Memory B cell (primary cell): ENCODE data around the gene SLIT3.

Source experiments
- ATAC-seq: fragments of 150-1000 bp; cut with Tn5 transposase; 2 replicates; pipeline ENCODE4 v1.10.0; 2021; ENCODE audit warnings: low read depth, mild to moderate bottlenecking, moderate library complexity
- DNase-seq, 2 donors: peaks; one replicate each; pipeline ENCODE4 v3.0.0; 2022; ENCODE audit warnings: low spot score in 2 of 2
- H3K27ac Mint-ChIP-seq: one replicate; pipeline ENCODE4 v1.8.0; 2022; ENCODE audit warnings: mild to moderate bottlenecking, moderate library complexity, mixed read lengths
- H3K27me3 Mint-ChIP-seq: one replicate; pipeline ENCODE4 v1.8.0; 2022; ENCODE audit warnings: mixed read lengths
- H3K36me3 Mint-ChIP-seq: one replicate; pipeline ENCODE4 v1.8.0; 2022; ENCODE audit warnings: mild to moderate bottlenecking, mixed read lengths
- H3K4me1 Mint-ChIP-seq: one replicate; pipeline ENCODE4 v1.8.0; 2022; ENCODE audit warnings: mixed read lengths
- H3K4me3 Mint-ChIP-seq: one replicate; pipeline ENCODE4 v1.8.0; 2022; ENCODE audit warnings: mild to moderate bottlenecking, moderate library complexity, mixed read lengths
- H3K9me3 Mint-ChIP-seq: one replicate; pipeline ENCODE4 v1.8.0; 2022; ENCODE audit warnings: mixed read lengths

The SLIT3 gene

DNA sequence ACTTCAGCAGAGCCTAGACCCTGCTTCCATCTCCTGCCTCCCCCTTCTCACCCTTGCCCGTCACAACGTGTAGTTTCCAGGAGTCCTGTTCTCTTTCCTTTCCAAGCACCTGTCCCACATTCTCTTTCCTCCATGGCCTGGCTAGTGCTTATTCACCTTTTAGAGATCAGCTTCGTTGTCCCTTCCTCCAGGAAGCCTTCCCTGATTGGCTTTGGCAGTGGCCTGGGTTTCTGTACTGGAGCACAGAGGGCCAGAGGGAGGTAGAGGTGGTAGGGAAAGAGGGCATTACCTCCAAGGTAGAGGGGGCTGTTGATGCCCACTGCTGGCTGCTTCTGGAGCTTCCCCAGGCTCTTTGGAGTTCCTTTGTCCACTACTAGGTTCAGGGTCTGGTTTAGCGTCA lies 628.1 kb downstream of the SLIT3 start:
- Mint-ChIP-seq H3K27me3 (peaks cover 5% of the 10 kb centered on the region), H3K4me1 (no peaks in the 10 kb centered on the region), H3K4me3 (no peak overlapping the region), H3K36me3 (no peaks in the 10 kb centered on the region), H3K27ac (no peak overlapping the region), H3K9me3 (no peaks in the 10 kb centered on the region)
- DNase-seq (no peak), ATAC-seq (no peak)

DNA sequence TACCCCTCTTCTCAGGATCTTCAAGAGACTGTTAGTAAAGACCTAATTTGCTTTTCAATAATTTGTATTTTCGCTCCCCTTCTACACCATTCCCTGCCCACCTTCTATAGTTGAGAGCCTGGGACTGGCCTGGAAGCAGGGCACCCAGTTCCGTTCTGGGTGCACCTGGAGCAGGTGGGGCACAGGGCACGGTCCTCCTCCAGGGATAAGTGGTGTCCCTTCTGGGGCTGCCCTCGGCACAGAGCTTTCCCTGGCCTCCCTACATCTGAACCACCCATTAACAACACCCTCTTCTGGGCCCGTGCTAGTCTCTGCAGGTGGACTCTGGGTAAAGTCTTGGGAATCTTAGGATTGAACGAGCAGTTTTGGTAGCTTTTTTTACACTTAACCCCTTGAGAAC lies 628.9 kb downstream of the SLIT3 start:
- ATAC-seq (no peak), DNase-seq (no peak)
- H3K27me3 Mint-ChIP-seq = peaks cover 5% of the 10 kb centered on the region
- no peaks in the 10 kb centered on the region for H3K9me3 Mint-ChIP-seq
- no peak overlapping the region for H3K27ac Mint-ChIP-seq
- no peaks in the 10 kb centered on the region for H3K36me3 Mint-ChIP-seq
- H3K4me3 Mint-ChIP-seq = no peak overlapping the region
- H3K4me1 Mint-ChIP-seq = no peaks in the 10 kb centered on the region

DNA sequence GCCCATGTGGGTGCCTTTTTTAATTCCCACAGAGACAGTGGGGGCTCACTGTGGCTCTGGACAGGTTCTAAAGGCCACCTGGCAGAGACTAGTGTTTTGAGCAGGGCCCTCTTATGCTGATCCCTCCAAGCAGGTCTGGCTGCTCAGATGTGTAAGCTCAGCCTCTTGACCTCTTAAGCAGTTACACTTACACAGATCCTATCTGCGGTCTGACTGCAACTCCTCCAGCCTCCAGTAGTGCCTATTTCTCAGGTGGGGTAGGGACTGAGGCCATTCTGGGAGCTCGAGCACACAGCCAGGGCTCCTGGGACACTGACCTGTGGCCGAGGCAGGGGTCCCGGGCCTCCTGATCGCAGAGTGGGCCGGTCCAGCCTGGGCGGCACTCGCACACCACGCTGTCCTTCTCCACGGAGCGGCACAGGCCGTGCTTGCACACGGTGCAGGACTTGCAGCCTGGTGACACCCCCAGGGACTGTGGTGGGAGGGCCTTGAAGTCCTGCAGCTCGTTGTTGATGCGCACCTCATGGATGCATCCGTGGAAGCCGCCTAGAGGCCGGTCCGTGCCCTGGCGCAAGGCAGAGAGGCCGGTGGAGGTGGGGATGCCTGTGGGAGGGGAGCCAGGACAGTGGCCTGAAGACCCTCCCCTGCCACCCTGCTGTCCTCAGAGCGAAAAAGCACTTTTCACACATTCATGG lies 629.9 kb downstream of the SLIT3 start:
- peaks cover 4% of the 10 kb centered on the region for H3K27me3 Mint-ChIP-seq
- ATAC-seq = no peak
- no peaks in the 10 kb centered on the region for H3K9me3 Mint-ChIP-seq
- H3K36me3 Mint-ChIP-seq = no peaks in the 10 kb centered on the region
- DNase-seq = no peak
- no peak overlapping the region for H3K4me3 Mint-ChIP-seq
- no peaks in the 10 kb centered on the region for H3K4me1 Mint-ChIP-seq
- no peak overlapping the region for H3K27ac Mint-ChIP-seq

DNA sequence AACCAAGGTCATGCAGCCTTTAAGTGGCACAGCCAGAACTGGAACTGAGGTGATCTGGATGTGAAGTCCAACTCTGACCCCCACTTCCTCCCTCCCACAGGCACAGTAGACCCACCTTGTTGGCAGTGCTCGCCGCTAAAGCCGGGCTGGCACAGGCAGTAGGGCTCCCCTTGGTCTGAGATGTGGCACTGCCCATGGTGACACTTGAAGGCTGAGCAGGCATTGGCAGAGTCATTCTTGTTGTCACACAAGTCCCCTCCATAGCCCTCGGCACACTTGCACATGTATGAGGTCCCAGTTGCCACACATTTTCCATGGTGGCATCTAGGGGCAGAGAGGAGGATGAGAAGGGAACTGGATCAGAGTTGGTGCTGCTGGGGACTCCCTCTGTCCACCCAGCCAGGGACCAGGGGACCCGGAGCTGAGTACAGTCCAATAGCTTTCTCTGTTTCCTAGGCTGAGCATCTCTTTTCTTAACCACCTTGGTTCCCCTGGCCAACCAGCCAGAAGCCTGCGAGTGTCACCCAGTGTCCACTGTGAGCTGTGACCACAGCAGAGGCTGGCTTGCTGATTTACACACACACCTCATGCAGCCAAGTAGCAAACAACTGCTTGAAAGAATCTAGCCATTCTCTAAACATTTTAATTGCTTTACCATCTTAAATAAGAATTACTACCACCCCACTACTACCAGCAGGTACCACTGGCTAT lies 631.1 kb downstream of the SLIT3 start:
- ATAC-seq (no peak), DNase-seq (no peak)
- H3K9me3 Mint-ChIP-seq = no peaks in the 10 kb centered on the region
- H3K4me1 Mint-ChIP-seq = no peaks in the 10 kb centered on the region
- no peak overlapping the region for H3K27ac Mint-ChIP-seq
- no peaks in the 10 kb centered on the region for H3K27me3 Mint-ChIP-seq
- H3K4me3 Mint-ChIP-seq = no peak overlapping the region
- no peaks in the 10 kb centered on the region for H3K36me3 Mint-ChIP-seq

DNA sequence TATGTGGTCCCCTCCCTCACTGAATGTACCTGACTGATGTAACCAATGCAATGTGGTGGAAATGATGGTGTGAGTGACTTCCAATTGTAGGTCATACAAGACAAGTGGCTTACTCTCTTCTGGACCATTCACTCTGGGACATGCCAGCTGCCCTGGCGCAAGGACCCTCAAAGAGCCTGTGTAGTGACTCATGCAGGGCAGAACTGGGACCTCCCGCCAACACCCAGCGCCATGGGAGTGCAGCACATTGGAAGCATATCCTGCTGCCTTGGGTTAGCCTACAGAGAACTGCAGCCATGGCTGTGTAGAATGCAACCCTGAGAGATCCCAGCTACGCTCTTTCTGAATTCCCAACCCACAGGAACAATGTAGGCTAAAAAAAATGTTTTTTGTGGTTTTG lies 631.8 kb downstream of the SLIT3 start:
- Mint-ChIP-seq H3K4me3 (no peak overlapping the region), H3K4me1 (no peaks in the 10 kb centered on the region), H3K27me3 (peaks cover 1% of the 10 kb centered on the region), H3K9me3 (no peaks in the 10 kb centered on the region), H3K27ac (no peak overlapping the region), H3K36me3 (no peaks in the 10 kb centered on the region)
- DNase-seq (no peak), ATAC-seq (no peak)

DNA sequence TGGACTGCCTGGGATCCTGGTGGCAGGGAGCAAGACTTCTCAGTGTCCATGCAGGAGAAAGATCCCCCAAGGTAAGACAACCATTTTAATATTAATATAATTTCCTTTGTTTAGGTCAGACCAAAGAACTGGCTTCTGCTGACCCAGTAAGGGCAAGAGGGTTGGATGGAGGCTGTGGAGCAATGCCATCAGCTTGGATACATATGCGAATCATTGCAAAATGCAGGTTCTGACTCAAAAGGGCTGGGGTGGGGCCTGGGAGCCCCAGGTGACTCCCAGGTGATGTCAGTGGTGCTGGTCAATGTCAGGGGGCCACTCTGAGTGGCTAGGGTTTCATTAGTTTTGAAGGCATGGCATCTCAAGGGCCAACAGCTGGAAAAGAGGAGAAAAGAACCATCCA lies 632.9 kb downstream of the SLIT3 start:
- H3K4me1 Mint-ChIP-seq = no peaks in the 10 kb centered on the region
- no peaks in the 10 kb centered on the region for H3K9me3 Mint-ChIP-seq
- no peak overlapping the region for H3K4me3 Mint-ChIP-seq
- ATAC-seq (no peak), DNase-seq (no peak)
- peaks cover 4% of the 10 kb centered on the region for H3K27me3 Mint-ChIP-seq
- no peaks in the 10 kb centered on the region for H3K36me3 Mint-ChIP-seq
- no peak overlapping the region for H3K27ac Mint-ChIP-seq

DNA sequence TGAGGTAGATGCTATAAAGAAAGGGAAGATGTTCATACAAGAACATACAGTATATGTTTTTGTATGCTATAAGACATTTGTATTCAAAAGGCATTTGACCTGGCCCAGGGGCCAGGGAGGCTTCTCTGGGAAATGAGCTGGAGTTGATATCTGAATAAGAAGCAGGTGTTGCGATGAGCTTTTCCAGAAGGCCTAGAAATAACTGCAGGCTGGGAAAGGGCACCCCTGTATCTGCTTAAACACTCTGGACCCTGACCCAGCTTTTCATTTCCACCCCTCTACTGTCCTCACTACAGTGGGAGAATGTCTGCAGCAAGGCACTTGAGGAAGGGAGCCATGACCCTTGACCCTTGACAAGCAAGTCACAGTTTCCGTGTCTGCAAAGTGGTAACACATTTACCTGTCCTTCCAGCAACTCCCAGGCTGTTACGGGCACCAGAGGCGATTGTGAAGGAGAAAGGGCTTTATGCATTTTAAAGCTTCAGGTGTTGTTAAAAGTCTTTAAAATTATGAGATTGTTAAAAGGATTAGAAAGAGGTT lies 633.6 kb downstream of the SLIT3 start:
- H3K27ac Mint-ChIP-seq = no peak overlapping the region
- no peaks in the 10 kb centered on the region for H3K9me3 Mint-ChIP-seq
- peaks cover 4% of the 10 kb centered on the region for H3K27me3 Mint-ChIP-seq
- no peaks in the 10 kb centered on the region for H3K4me1 Mint-ChIP-seq
- DNase-seq (no peak), ATAC-seq (no peak)
- no peaks in the 10 kb centered on the region for H3K36me3 Mint-ChIP-seq
- no peak overlapping the region for H3K4me3 Mint-ChIP-seq

DNA sequence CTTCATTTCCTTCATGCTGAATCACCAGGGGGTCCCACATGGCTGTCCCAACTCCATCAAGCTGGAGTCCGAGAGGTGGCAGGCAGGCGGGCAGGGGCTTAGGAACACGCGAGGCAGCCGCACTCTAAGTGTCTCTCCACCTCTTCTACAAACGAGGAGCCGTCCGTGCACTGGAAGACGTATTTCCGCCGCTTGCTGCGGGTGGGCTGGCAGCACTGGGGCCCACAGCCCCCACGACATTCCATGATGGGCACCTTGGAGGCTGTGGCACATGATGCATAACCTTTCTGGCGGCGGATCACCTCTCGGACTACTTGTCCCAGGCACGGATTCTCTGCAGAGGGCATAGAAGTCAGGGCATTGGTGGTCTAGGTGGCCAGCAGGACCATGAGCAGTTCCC lies 634.6 kb downstream of the SLIT3 start:
- peaks cover 8% of the 10 kb centered on the region for H3K27me3 Mint-ChIP-seq
- no peaks in the 10 kb centered on the region for H3K9me3 Mint-ChIP-seq
- DNase-seq (no peak), ATAC-seq (no peak)
- H3K4me3 Mint-ChIP-seq = no peak overlapping the region
- H3K36me3 Mint-ChIP-seq = no peaks in the 10 kb centered on the region
- no peak overlapping the region for H3K27ac Mint-ChIP-seq
- H3K4me1 Mint-ChIP-seq = no peaks in the 10 kb centered on the region

DNA sequence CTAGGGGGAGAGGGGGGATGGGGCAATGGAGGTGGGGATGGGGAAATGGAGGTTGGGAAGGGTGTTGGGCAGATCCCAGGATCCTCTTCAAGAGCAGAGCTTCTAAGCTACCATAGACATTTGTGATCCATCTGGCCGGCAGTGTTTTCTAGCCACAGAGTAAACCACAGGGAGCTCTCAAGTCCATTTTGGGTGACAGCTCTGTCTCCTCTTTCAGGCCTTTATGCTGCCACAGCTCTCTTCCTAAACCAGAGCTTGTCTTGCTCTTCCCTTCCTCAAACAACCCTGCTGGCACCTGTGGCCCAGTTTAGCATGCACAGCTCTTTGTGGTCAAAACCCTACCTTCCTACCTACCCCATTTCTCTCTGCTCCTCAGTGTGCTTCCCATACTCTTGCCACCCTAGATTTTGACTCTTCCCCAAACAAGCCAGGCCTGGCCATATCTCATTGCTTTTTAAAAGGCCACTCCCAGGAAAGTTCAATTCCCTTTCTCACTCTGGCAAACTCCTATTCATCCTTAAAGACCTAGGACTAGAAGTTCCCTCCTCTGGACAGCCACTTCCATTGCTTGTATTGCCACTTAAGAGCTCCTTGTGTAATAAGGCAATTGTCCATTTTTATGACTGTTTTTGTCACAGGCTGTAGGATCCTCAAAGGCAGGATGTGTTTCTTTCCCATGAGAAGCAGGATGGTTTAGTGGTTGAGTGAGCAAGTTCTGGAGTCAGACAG lies 637.5 kb downstream of the SLIT3 start:
- Mint-ChIP-seq H3K4me1 (no peaks in the 10 kb centered on the region), H3K27ac (no peak overlapping the region), H3K36me3 (no peaks in the 10 kb centered on the region), H3K9me3 (no peaks in the 10 kb centered on the region), H3K27me3 (peaks cover 12% of the 10 kb centered on the region), H3K4me3 (no peak overlapping the region)
- DNase-seq (no peak), ATAC-seq (no peak)

DNA sequence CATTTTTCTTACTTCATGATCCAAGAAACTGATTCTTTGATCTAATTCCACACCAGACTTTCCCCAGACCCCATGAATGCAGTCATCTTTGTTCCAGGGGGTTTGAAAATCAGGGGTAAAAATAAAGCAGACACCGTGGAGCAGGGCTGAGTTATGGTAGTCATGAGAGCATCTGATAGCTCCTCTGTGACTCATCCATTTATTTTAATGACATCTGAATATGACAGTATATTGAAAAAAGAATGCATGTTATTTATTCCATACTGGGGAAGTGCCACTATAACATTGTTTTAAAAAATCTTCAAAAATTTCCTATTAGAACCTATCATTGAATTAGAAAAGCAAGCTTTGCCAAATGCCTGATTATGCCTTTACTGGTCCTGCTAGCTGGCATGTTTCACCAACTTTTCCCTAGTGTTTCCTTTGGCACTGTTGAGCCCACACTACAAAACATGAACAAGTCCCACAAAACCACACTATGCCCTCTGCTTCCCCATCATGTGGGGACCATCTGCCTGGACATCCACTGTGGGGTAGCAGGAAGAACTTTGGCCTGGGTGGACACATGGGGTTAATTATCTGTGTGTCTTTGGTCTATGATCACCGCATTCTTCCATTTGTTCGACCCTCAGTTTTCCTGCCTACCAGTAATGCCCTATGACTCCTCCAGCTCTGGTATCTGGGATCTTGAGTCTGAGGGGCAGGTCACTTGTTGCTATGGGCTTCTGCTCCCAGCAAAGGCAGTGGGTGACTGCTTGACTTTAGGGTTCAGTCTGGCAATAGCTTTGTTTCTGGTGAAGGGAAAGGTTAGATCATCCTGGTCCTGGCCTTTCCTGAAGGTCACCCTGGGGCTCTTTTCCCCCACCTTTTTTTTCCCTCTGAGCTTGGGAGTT lies 639.1 kb downstream of the SLIT3 start:
- DNase-seq (no peak), ATAC-seq (no peak)
- Mint-ChIP-seq H3K36me3 (no peaks in the 10 kb centered on the region), H3K27me3 (peaks cover 14% of the 10 kb centered on the region), H3K9me3 (no peaks in the 10 kb centered on the region), H3K27ac (no peak overlapping the region), H3K4me1 (no peaks in the 10 kb centered on the region), H3K4me3 (no peak overlapping the region)

DNA sequence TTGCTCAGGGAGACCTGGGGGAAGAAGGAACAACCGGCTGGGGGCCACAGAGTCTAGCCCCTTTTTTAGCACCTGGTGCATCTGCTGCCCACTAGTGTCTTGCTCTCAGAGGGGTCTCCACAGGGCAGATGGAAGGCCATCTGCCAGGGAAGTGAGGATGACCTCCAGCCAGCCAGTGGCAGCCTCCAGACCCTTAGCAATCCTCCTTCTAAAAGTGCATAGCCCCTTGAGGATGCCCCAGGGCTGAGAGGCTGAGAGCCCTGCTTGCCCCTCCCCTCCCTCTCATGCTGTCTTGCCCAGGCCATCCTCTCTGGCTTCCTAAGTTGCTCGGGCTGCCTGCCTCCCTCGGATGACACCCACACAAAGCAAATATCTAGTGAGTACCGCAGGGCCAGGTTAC lies 640.2 kb downstream of the SLIT3 start:
- H3K36me3 Mint-ChIP-seq = no peaks in the 10 kb centered on the region
- no peaks in the 10 kb centered on the region for H3K4me1 Mint-ChIP-seq
- H3K27ac Mint-ChIP-seq = no peak overlapping the region
- DNase-seq (no peak), ATAC-seq (no peak)
- H3K27me3 Mint-ChIP-seq = peaks cover 16% of the 10 kb centered on the region
- no peaks in the 10 kb centered on the region for H3K9me3 Mint-ChIP-seq
- no peak overlapping the region for H3K4me3 Mint-ChIP-seq

DNA sequence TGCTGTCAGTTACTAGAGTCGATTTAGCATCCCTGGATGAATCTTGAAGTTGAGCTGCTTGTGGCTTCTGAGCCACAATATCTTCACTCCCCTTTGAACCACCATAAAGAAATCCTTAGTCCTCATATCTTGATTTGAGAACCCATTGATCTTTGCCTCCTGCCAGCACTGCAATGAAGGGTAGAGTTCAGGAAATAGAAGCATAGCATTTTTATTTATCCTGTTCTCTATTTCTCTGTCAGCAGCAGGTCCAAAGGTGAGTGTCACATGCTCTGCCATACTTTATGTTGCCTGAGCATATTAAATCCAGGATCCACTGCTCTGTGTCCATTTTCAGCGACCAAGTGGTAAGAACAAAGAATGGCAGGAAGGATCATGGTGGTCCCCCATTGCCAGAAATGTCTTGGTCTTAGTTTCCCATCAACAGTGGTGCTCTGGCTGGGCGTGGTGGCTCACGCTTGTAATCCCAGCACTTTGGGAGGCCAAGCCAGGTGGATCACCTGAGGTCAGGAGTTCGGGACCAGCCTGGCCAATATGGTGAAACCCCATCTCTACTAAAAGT lies 641.6 kb downstream of the SLIT3 start:
- Mint-ChIP-seq H3K27ac (no peak overlapping the region), H3K4me1 (no peaks in the 10 kb centered on the region), H3K4me3 (no peak overlapping the region), H3K36me3 (no peaks in the 10 kb centered on the region), H3K9me3 (no peaks in the 10 kb centered on the region), H3K27me3 (peaks cover 17% of the 10 kb centered on the region)
- ATAC-seq (no peak), DNase-seq (no peak)

DNA sequence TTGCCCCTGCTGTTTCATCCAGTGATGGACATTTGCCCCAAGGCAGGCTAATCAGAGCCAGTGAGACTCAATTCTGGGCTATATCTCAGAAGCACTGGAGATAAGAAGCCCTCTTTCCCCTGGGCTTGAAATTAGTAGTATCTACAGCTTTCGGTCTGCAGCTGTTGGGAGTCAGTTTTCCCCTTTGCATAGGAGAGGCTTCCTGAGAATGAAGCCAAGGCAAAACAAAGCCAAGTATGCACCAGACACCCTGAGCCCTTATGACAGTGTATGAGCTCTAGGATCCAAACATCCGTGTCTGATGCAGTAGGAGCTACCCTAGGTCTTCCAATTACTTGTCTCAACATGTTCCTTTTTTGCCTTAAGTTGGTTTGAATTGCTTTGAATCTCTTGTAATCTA lies 642.5 kb downstream of the SLIT3 start:
- DNase-seq (no peak), ATAC-seq (no peak)
- Mint-ChIP-seq H3K27ac (no peak overlapping the region), H3K4me3 (no peak overlapping the region), H3K4me1 (no peaks in the 10 kb centered on the region), H3K9me3 (no peaks in the 10 kb centered on the region), H3K36me3 (no peaks in the 10 kb centered on the region), H3K27me3 (peaks cover 15% of the 10 kb centered on the region)
